Measurements from ENCODE around the gene SEPTIN1. TPM values are rescaled to one million over a fixed set of nuclear protein-coding genes. Genes with fewer than 3 reads are reported as not detected.
A peak's percentile ranks its signal among the peaks of the same experiment; 100 is the strongest.

SEPTIN1 gene
- total RNA-seq, 1 donor from 2014 or later = 2.9 TPM

DNA sequence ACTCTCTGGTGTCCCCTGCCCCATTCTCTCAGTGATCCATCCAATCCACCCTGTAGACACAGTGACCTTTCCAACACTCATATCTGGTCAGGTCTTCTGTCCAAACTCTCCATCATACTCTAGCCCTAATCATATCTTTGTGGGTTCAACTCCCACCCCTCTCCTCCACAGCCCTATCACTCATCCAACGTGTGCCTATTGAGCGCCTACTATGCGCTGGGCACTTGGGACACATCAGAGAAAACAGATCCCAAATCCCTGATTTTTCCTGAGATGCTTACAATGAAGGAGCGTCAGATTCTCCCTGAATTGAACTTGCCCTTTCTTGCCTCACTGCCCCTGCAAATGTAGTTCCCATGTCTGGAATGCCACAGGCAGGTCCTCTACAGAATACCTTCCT is 45.7 kb upstream of the SEPTIN1 start:
- Mint-ChIP-seq H3K27ac (ENCODE audit: unreplicated experiment) (no peak overlapping the region), H3K4me1 (ENCODE audit: low read depth, unreplicated experiment) (peaks cover 2% of the 10 kb centered on the region), H3K9me3 (ENCODE audit: unreplicated experiment) (no peaks in the 10 kb centered on the region), H3K4me3 (ENCODE audit: unreplicated experiment) (peak overlapping the region; percentile 17), H3K36me3 (ENCODE audit: unreplicated experiment) (no peaks in the 10 kb centered on the region), H3K27me3 (ENCODE audit: unreplicated experiment) (peaks cover 1% of the 10 kb centered on the region)
- no peak for DNase-seq
- TF ChIP-seq, protein P1, sequence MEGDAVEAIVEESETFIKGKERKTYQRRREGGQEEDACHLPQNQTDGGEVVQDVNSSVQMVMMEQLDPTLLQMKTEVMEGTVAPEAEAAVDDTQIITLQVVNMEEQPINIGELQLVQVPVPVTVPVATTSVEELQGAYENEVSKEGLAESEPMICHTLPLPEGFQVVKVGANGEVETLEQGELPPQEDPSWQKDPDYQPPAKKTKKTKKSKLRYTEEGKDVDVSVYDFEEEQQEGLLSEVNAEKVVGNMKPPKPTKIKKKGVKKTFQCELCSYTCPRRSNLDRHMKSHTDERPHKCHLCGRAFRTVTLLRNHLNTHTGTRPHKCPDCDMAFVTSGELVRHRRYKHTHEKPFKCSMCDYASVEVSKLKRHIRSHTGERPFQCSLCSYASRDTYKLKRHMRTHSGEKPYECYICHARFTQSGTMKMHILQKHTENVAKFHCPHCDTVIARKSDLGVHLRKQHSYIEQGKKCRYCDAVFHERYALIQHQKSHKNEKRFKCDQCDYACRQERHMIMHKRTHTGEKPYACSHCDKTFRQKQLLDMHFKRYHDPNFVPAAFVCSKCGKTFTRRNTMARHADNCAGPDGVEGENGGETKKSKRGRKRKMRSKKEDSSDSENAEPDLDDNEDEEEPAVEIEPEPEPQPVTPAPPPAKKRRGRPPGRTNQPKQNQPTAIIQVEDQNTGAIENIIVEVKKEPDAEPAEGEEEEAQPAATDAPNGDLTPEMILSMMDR (IDR thresholded peaks at IDR 0.05; ENCODE audit: partially characterized antibody, unreplicated experiment) = no peak

DNA sequence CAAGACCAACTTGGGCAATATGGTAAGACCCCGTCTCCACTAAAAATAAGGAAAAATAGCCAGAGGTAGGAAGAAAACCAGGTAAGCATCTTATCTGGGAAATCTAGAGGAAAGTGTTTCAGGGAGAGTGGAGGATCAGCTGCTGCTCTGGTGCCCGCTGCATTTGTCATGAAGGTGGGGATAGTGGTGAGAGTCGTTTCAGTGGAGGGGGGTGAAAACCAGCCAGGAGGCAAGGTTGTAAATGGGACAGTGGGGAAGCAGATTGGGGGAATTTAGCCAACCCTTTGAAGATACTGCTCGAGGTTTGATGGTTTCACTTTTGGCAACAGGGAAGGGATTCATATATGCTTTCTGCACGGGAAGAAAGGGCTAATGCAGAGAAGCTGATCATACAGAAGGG is 38.6 kb upstream of the SEPTIN1 start:
- TF ChIP-seq, protein P1 (IDR thresholded peaks at IDR 0.05; ENCODE audit: partially characterized antibody, unreplicated experiment) = no peak
- no peak overlapping the region for H3K4me3 Mint-ChIP-seq (ENCODE audit: unreplicated experiment)
- no peak for DNase-seq
- H3K36me3 Mint-ChIP-seq (ENCODE audit: unreplicated experiment) = no peaks in the 10 kb centered on the region
- H3K9me3 Mint-ChIP-seq (ENCODE audit: unreplicated experiment) = peaks cover 9% of the 10 kb centered on the region
- no peak overlapping the region for H3K27ac Mint-ChIP-seq (ENCODE audit: unreplicated experiment)
- peaks cover 14% of the 10 kb centered on the region for H3K27me3 Mint-ChIP-seq (ENCODE audit: unreplicated experiment)
- H3K4me1 Mint-ChIP-seq (ENCODE audit: low read depth, unreplicated experiment) = peaks cover 3% of the 10 kb centered on the region

DNA sequence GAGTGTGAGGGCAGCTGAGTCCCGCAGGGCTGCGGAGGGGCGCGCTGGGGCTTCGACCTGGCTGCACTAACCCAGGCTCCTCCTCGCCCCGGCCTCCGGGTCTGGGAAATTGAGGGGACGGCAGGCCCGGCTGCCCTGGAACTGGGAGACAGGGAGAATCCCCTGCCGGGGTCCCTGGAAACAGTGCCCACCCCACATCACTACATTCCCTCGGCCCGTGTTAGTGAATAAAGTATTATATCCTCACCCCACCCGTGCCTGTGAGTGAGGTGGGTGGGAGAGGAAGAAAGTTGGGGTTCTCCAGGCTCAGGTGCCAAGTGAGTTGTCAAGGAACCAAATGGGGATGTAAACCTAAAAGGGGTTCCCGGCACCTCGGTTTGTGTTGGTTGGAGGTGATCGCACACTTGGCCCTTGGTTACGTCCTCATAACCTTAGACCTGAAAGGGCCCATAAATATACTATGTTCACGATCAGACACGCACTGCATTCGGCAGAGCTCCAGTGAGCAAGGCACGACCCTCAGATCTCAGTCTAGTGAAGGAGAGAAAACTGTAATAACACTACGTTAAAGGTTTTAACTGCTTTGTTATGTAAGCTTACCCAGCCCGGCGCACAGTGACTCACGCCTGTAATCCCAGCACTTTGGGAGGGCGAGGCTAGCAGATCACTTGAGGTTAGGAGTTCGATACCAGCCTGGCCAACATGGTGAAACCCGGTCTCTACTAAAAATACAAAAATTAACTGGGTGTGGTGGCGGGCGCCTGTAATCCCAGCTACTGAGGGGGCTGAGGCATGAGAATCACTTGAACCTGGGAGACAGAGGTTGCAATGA is 36.2 kb upstream of the SEPTIN1 start:
- TF ChIP-seq, protein P1 (IDR thresholded peaks at IDR 0.05; ENCODE audit: partially characterized antibody, unreplicated experiment) = no peak
- peaks cover 3% of the 10 kb centered on the region for H3K4me1 Mint-ChIP-seq (ENCODE audit: low read depth, unreplicated experiment)
- no peak for DNase-seq
- H3K27ac Mint-ChIP-seq (ENCODE audit: unreplicated experiment) = peak overlapping the region; percentile 44
- H3K9me3 Mint-ChIP-seq (ENCODE audit: unreplicated experiment) = peaks cover 9% of the 10 kb centered on the region
- peak overlapping the region; percentile 74 for H3K4me3 Mint-ChIP-seq (ENCODE audit: unreplicated experiment)
- no peaks in the 10 kb centered on the region for H3K36me3 Mint-ChIP-seq (ENCODE audit: unreplicated experiment)
- H3K27me3 Mint-ChIP-seq (ENCODE audit: unreplicated experiment) = peaks cover 14% of the 10 kb centered on the region

DNA sequence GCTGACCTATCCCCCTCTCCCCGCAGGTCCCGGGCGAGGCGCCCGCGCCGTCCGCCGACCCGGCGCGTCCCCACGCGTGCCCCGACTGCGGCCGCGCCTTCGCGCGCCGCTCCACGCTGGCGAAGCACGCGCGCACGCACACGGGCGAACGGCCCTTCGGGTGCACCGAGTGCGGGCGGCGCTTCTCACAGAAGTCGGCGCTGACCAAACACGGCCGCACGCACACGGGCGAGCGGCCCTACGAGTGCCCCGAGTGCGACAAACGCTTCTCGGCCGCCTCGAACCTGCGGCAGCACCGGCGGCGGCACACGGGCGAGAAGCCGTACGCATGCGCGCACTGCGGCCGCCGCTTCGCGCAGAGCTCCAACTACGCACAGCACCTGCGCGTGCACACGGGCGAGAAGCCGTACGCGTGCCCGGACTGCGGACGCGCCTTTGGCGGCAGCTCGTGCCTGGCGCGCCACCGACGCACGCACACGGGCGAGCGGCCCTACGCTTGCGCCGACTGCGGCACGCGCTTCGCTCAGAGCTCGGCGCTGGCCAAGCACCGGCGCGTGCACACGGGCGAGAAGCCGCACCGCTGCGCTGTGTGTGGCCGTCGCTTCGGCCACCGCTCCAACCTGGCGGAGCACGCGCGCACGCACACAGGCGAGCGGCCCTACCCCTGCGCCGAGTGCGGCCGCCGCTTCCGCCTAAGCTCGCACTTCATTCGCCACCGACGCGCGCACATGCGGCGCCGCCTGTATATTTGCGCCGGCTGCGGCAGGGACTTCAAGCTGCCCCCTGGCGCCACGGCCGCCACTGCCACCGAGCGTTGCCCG is 35.4 kb upstream of the SEPTIN1 start:
- TF ChIP-seq, protein P1 (IDR thresholded peaks at IDR 0.05; ENCODE audit: partially characterized antibody, unreplicated experiment) = no peak
- Mint-ChIP-seq H3K9me3 (ENCODE audit: unreplicated experiment) (peaks cover 9% of the 10 kb centered on the region), H3K36me3 (ENCODE audit: unreplicated experiment) (no peaks in the 10 kb centered on the region), H3K4me3 (ENCODE audit: unreplicated experiment) (no peak overlapping the region), H3K27me3 (ENCODE audit: unreplicated experiment) (peaks cover 14% of the 10 kb centered on the region), H3K4me1 (ENCODE audit: low read depth, unreplicated experiment) (peaks cover 3% of the 10 kb centered on the region), H3K27ac (ENCODE audit: unreplicated experiment) (no peak overlapping the region)
- peak; percentile 86 for DNase-seq

Data from glutamatergic neuron (in vitro differentiated cells).